NCI-H146 (cell line): Measurements from ENCODE around the gene GGA2.
"Not testable (repeated sequence)": the region's sequence is repeated elsewhere in the genome, so short reads cannot be mapped to it uniquely, and the experiment has no call there.

ENCODE experiments used
- DNase-seq: peaks from one replicate; lab custom pipeline; 2025; lab: John Stamatoyannopoulos, UW

Gene GGA2

GRCh38 chr16:23510164-23510914 lies at the start of gene GGA2:
Gene GGA2 (minus strand): TSS chr16:23510494. CDS start chr16:23510411, 83 bp downstream.
- peak; percentile 85 for DNase-seq

GRCh38 chr16:23557779-23558702 lies 47.7 kb upstream of the GGA2 start:
- peak; percentile 36 for DNase-seq

GRCh38 chr16:23556881-23557778 lies 46.8 kb upstream of the GGA2 start, which contains the start of the genes EARS2 and UBFD1:
Gene EARS2 (minus strand): TSS chr16:23557350. CDS start chr16:23557343, 7 bp downstream.
Gene UBFD1 (plus strand): TSS chr16:23557727. CDS start chr16:23557743, 16 bp downstream.
- DNase-seq, result peak; percentile 99

- DNase-seq, result no peak
These were observed 44.2 kb upstream of the GGA2 start for GRCh38 chr16:23554536-23554935.

- DNase-seq, result no peak
These were observed 41.9 kb upstream of the GGA2 start for GRCh38 chr16:23552161-23552560.

GRCh38 chr16:23549938-23550337 lies 39.6 kb upstream of the GGA2 start:
- no peak for DNase-seq

- no peak for DNase-seq
These were observed 34.1 kb upstream of the GGA2 start for GRCh38 chr16:23544436-23544835.

GRCh38 chr16:23540817-23541178 lies 30.5 kb upstream of the GGA2 start:
- not testable (repeated sequence) for DNase-seq

- no peak for DNase-seq
These were observed 29.9 kb upstream of the GGA2 start for GRCh38 chr16:23539984-23540816.

GRCh38 chr16:23538919-23539278 lies 28.6 kb upstream of the GGA2 start:
- no peak for DNase-seq

- no peak for DNase-seq
These were observed 27.1 kb upstream of the GGA2 start for GRCh38 chr16:23537390-23537789.

GRCh38 chr16:23535901-23536300 lies 25.6 kb upstream of the GGA2 start:
- DNase-seq, result no peak

- no peak for DNase-seq
These were observed 24.9 kb upstream of the GGA2 start for GRCh38 chr16:23534868-23535860.

- DNase-seq, result no peak
These were observed 22.2 kb upstream of the GGA2 start for GRCh38 chr16:23532448-23532847.

GRCh38 chr16:23530062-23530461 lies 19.8 kb upstream of the GGA2 start:
- DNase-seq, result no peak

- DNase-seq, result no peak
These were observed 18.5 kb upstream of the GGA2 start for GRCh38 chr16:23528644-23529310.

- DNase-seq, result no peak
These were observed 17.8 kb upstream of the GGA2 start for GRCh38 chr16:23527961-23528643.

GRCh38 chr16:23524886-23525285 lies 14.6 kb upstream of the GGA2 start:
- no peak for DNase-seq
